ENCODE data around the gene TOMM40L.

The TOMM40L gene

GRCh38 chr1:161258439-161259344, 32.8 kb downstream of the TOMM40L start, which contains the start of gene PCP4L1:
TSS of gene PCP4L1 (plus strand) at chr1:161258745. CDS start at chr1:161258975, 230 bp downstream.
- DNase-seq, result no peak

- DNase-seq, result no peak
These were observed 33.5 kb downstream of the TOMM40L start for GRCh38 chr1:161259345-161259702.

GRCh38 chr1:161259765-161260164, 33.9 kb downstream of the TOMM40L start:
- DNase-seq, result no peak

DNA sequence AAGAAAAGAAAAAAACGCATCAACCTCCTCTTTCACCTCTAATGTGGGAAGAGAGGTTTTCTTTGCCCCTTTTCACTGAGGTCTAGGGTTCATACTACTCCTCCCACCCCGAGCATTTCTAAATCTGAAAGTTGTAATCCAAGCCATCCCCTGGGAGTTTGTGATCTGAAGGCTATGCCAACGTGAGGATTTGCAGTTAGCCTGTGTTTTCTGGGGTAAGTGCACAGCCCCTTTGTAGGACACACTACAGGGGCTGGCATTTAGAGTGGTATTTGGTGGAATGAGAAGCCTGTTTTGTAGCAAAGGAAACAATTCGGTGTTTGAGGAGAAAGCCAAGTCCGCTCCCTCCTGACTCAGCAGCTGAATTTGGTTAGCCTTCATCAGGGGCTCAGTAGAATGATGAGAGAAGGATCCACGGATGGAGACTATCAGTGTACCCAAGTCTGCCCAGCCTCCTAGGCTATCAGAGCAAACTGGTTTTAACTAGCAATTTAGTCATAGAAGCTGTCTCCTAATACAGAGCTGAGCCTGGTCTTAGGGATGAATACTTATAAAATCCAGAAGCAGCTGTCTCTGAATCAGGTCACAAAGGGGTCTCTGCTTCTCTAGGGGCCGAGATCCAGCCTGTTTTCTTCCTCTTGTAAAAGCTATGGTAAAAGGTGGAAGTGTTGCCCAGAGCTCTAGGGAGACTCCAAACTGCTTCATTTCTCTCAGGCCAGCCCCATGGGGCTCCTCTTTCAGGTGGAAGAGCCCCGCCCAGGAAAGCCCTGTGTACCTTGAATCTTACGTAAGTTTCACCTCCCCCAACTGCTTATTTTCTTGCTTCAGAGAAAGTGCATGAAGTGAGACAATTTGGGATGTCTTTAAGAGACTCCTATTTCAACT, 34.8 kb downstream of the TOMM40L start:
- no peak for DNase-seq

DNA sequence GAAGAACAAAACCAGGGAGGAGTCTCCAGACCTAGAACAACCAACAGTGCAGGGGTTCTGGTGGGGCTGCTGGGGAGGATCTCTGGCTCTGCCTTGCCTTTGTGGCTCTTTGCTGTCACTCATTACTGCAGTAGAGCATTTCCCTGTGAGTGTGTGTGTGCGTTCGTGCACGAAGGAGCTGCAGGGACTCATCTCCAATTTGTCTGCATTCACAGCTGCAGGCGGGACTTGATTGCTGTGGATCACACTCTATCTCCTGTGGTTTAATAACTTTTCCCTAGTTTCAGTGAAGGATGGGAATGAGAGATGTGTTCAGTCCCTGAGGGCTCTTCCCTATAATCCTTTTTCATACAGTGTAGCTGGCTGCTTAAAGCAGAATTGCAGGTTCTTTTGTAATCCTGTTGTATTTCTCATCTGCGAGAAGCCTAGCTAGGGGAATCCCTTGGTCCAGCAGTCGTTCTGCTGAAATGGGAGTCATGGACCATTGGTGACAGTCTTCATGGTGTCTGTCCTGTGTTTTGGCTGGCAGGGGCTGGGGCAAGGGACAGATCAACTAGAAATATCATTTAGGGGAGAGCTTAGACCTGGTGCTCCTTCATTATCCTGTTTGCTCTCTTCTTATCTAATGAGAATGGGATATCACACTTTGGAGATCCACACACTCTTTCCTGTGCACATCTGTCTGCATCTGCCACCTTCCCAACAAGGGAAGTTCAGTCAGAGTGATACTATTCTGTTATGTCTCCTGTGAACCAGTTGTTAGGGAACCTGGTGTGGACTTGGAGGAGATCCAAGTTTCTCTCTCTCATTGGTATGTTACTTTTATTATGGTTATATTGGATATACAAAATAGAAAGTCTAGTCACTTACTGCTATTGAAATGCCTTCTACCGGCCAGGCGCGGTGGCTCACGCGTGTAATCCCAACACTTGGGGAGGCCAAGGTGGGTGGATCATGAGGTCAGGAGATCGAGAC, 35.7 kb downstream of the TOMM40L start:
- DNase-seq, result no peak

GRCh38 chr1:161265305-161265704, 39.4 kb downstream of the TOMM40L start:
- no peak for DNase-seq

- DNase-seq, result no peak
These were observed 40.3 kb downstream of the TOMM40L start for GRCh38 chr1:161266202-161266601.

DNA sequence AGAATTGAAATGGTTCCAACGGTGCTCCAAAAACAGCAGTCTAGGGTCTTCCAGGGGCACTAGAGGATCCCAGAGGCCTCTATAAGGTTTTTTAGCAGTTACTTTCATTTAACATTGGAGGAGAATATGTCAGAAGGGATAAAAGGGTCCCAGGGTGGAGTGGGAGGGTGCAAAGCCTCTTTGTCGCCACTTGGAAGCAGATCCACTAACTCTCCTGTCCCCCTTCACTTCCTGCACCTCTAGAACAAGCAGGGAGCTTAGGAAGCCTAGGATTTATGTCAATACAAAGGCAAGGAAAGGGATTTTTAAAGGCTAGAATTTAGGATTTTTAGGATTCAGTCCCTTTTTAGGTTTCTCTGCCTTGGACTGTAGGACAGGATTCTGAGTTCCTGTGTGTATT, 41.0 kb downstream of the TOMM40L start:
- DNase-seq, result no peak

DNA sequence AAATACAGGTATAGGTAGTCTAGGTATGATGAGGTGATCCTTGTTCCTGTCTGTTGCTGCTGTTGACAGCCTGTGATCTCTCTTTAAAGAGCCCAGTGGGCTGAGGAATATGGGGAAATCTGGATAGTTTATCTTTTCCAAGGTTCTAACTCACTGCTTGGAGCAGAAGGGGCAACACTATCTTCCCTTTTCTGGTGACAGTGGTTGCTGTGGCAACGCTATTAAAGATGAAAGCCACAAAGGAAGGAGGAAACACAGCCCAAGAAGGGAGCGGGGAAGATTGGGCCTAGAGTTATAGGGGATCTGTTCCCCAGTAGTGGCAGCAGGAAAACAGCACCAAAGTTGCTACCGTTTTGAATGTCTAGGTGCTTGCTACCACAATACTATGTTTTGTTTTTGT, 41.5 kb downstream of the TOMM40L start:
- DNase-seq, result no peak

GRCh38 chr1:161273402-161273801, 47.5 kb downstream of the TOMM40L start:
- no peak for DNase-seq

DNA sequence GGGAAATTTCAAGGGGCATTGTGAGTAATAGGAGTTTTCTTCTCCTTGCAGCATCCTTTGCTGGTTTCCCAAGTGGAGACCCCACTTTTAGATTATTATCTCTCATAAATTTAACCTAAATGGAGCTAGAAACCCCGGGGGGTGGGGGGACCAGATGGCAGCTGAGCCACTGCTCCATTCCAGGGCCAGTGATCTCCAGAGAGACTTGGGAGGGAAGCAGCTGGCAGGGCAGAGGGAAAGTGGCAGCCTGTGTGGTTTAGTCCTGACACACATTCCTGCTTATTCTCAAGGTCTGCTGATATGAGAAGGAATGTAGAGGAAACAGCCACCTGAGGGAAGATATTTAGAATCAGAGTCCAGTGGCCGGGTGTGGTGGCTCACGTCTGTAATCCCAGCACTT, 49.0 kb downstream of the TOMM40L start:
- DNase-seq, result no peak
